Stimulated activated naive CD8-positive, alpha-beta T cell treated with anti-CD3 and anti-CD28 coated beads, Interleukin-15, Interleukin-2, amounts not matched to agents 100 U/mL and 50 U/mL, for 24 hours (primary cell): Measurements from ENCODE around the gene DTNBP1.

ENCODE experiments used
- ATAC-seq: fragments of 150-1000 bp; cut with Tn5 transposase; one replicate; pipeline ENCODE4 v1.10.0; 2021
- DNase-seq: peaks from one replicate; pipeline ENCODE4 v3.0.0; 2021

Gene DTNBP1

DNA sequence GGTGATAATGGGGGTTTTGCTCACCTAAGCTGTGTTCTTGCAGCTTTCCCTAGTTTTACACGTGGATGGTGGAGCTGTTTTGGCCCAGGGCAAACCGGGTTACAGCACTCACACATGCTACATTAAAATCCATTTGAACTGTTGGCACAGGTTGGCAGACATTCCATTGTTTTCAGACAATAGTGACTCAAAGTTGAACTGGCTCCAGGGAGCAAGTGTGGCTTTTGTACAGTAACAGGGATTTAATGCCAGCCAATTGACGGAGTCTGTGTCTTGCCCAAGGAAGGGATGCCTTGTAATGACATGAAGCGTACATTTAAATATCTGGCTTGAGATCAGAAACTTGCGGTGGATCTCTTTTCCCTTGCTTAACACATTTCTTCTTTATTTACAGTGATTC lies 183.1 kb downstream of the DTNBP1 start:
- no peak for ATAC-seq

DNA sequence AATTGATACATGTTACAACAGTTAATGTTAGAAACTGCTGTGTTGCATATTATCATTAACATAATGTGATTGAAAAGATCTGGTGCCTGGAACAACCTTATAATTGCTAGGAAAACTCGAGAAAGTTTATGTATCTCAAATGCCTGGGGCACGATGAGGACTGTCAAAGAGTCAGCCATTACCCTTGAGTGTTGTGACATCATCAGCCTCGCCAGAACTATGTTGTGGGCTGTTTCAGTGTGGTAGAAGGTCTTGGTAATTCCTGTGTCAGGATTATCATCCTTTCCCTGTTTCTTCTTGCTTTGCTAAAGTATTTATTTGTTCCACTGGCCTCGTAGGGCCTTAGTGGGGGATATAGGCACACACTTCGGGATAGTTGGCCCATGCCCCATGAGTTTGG lies 185.1 kb downstream of the DTNBP1 start:
- DNase-seq (no peak), ATAC-seq (no peak)

More for the DNA sequence above, 183.1 kb downstream of the DTNBP1 start:
- DNase-seq = no peak

DNA sequence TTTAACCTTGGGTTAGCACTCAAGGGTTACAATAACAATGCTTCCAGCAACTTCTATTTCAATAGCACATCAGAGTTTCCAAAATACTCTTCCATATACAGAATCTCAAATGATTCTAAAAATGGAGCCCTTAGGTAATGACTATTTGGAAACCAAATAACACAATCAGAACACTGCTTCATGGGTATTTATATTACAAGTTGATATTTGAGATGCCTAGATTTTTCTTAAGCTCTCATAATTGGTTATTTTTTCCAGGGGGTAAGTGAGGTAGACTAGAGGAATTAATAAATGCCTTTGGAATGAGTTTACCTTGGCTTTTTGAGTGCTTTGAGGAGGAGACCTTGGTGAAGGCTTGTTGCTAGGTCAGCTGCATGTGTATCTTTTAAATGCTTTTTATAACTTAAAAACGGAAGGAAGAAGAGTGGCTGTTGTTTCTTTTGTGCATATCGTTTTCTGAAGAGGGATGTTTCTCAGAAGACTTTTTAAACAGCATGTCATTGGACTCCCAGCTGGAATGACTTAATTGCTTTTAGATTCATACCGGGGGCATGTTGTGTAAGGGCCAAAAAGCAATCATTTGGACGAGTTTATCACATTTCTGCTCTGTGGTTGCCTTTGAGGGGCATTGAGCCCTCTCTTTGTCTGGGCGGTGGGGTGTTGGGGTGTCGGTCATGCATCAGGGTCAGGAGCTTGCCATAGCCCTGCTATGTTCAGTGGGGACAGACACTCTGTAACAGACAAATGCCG lies 186.0 kb downstream of the DTNBP1 start:
- no peak for DNase-seq
- ATAC-seq = no peak

DNA sequence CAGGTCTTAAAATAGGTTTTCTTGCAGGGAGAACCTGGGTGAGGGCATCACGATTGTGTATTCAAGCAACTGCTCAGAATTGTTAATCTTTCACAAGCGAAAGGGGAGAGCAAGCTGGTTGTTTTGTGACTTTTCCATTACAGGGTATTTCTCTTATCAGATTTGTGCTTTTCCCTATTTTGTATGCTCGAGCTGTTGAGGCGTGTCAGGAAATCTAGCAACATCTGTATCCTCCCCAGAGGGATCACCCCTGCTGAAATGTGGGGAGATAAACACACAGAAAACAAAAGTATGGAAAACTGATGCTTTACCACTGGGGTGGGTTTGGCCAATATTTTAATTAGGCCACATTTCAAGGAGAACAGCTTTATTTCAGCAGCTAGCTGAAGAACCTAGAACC lies 187.0 kb downstream of the DTNBP1 start:
- no peak for DNase-seq
- ATAC-seq = no peak

DNA sequence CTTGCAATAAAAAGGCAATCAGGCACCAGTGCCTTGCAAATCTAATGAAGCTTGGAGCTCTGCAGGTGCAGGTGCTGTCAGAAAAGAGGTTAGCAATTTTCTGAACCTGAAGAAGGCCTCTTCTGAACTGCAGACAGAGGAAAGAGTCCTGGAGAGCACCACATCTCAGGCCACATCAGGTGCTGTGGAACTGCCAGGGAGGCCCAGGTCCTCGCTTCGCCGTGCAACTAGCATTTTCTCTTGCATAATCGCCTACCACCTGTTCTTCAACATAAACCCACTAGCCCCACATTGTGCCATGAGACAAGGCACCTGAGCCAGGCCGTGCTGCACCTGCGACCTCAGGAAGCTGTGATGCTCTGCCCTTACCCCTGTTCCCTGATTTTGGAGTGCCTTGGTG lies 187.6 kb downstream of the DTNBP1 start:
- ATAC-seq = no peak

DNA sequence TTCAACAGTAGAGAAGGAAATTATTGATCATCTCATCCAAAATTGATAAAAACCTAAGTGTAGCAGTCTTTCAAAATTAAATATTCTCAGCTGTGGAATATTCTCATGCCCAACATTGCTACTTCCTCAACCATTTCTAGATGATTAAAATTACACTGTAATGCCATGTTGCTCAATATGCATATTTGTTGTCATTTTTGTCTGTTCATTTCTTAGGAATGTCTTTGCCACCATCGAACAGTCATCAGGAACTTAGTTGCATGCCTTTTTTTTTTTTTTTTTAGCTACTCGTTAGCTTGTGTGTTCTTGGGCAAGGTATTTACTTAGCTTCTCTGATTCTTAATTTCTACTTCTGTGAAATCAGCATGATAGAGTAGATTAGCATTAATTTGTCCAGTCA lies 188.6 kb downstream of the DTNBP1 start:
- no peak for ATAC-seq
- DNase-seq = no peak

More for the DNA sequence above, 187.6 kb downstream of the DTNBP1 start:
- DNase-seq = no peak

DNA sequence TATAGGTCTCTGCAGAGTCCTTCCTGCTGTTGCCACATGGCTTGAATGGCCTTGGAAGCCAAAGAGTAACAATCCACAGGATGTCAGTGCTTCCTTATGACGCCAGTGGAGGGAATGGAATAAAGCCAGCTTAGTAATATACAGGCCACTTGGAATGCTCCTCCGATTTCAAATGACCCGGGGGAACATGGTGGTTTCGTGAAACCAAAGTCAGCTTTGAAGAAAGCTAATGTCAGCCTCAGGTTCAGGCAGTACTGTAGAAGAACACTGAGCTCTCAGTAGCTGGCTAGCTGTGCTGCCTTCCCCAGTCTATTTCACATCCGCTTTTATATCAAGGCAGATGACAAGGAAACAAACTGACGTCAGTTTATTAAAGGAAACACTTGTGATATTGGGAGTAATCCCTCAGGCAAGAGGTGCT lies 189.1 kb downstream of the DTNBP1 start:
- DNase-seq (no peak), ATAC-seq (no peak)

DNA sequence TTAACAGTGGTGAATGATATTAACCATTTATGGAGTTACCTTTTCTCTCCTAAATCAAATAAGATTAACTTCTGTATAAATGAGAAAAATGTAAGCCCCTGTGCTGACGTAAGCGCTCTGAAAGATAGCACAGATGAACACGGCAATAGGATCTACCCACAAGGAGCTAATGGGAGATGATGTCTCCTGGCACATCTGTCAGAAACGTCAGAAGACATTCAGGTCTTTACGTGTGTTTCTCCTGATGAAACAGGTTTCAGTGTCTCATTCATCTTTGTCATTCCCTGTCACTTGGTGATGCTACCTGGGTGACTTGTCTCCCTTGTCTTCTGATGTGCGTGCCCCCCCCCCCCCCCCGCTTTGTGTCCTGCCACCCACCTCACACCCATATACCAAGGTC lies 189.7 kb downstream of the DTNBP1 start:
- ATAC-seq (no peak), DNase-seq (no peak)
